Posterior vena cava (tissue), 2 donors: Measurements from ENCODE around the gene RNF7. TPM values are rescaled to one million over a fixed set of nuclear protein-coding genes. Genes with fewer than 3 reads are reported as not detected.
"Not testable (repeated sequence)": the region's sequence is repeated elsewhere in the genome, so short reads cannot be mapped to it uniquely, and the experiment has no call there.

Source experiments
- DNase-seq: peaks from one replicate; pipeline ENCODE4 v3.0.0-alpha.2; 2020; ENCODE audit warnings: low spot score
- intact Hi-C, 2 donors: fragments of 100-400 bp; cut with DNase I; formaldehyde crosslinking; loops; one replicate each; pipeline versions ENCODE4 v1.14.1 to v1.14.2; 2022 to 2023
- total RNA-seq, 2 donors: library from RNA; stranded (reverse); fragmentation: NEBNext Ultra II Directional; extraction: Animal tissue kit (Norgen Biotek cat#: 25700); gene quantifications; one replicate each; pipeline ENCODE4 v1.2.1, GENCODE V29; 2021
- donor health status: DM: yes; HTN: yes; CAD: no.
- donor health status: DM: yes; HTN: yes; CAD: no.

The RNF7 gene
- total RNA-seq, 2 donors from 2014 or later: 62.4 to 73.6 TPM

- DNase-seq: no peak
- intact Hi-C loops: no loop called here
These were observed 9.7 kb upstream of the RNF7 start for GRCh38 chr3:141728355-141728892.

- intact Hi-C loops: no loop called here
- no peak for DNase-seq
These were observed 8.9 kb upstream of the RNF7 start for GRCh38 chr3:141729240-141729639.

- intact Hi-C loops: loop anchor here in 1 of 2 donors (5.0 kb wide), 1 partner anchor 142 kb away; the partner anchor contains the start of gene ATP1B3
- no peak for DNase-seq
These were observed 2.9 kb upstream of the RNF7 start for GRCh38 chr3:141735176-141735575.

GRCh38 chr3:141735770-141736465, 2.2 kb upstream of the RNF7 start:
- intact Hi-C loops: loop anchor here in 1 of 2 donors (5.0 kb wide), 1 partner anchor 141 kb away; the partner anchor contains the start of gene ATP1B3
- DNase-seq: no peak

- DNase-seq: no peak
- intact Hi-C loops: loop anchor here in 1 of 2 donors (5.0 kb wide), 1 partner anchor 140 kb away; the partner anchor contains the start of gene ATP1B3
These were observed 1.0 kb upstream of the RNF7 start for GRCh38 chr3:141737093-141737492.

GRCh38 chr3:141737678-141738021, 448 bp upstream of the RNF7 start:
- intact Hi-C loops: loop anchor here in 1 of 2 donors (5.0 kb wide), 1 partner anchor 140 kb away; the partner anchor contains the start of gene ATP1B3

GRCh38 chr3:141738891-141739363, 829 bp downstream of the RNF7 start:
- intact Hi-C loops: loop anchor here in 1 of 2 donors (5.0 kb wide), 1 partner anchor 138 kb away; the partner anchor contains the start of gene ATP1B3
- DNase-seq: no peak

More at GRCh38 chr3:141737678-141738021, 448 bp upstream of the RNF7 start:
- DNase-seq: no peak

GRCh38 chr3:141739731-141740130, 1.6 kb downstream of the RNF7 start:
- no peak for DNase-seq
- intact Hi-C loops: loop anchor here (5.0 to 10.0 kb wide), 2 partner anchors 138 to 165 kb away; partner anchors contain the start of gene ATP1B3 (in 1 of the 2)

- intact Hi-C loops: loop anchor here in 1 of 2 donors (10.0 kb wide), 1 partner anchor 164 kb away; no protein-coding TSS in a partner anchor
- DNase-seq: no peak
These were observed 2.3 kb downstream of the RNF7 start for GRCh38 chr3:141740349-141740748.

GRCh38 chr3:141743305-141743704, 5.2 kb downstream of the RNF7 start:
- intact Hi-C loops: loop anchor here in 1 of 2 donors (10.0 kb wide), 1 partner anchor 161 kb away; no protein-coding TSS in a partner anchor
- DNase-seq: no peak

GRCh38 chr3:141746962-141747361, 8.9 kb downstream of the RNF7 start:
- intact Hi-C loops: loop anchor here in 1 of 2 donors (10.0 kb wide), 1 partner anchor 158 kb away; no protein-coding TSS in a partner anchor
- DNase-seq: no peak

GRCh38 chr3:141753399-141753798, 15.3 kb downstream of the RNF7 start:
- intact Hi-C loops: no loop called here
- no peak for DNase-seq

GRCh38 chr3:141754032-141754431, 15.9 kb downstream of the RNF7 start:
- intact Hi-C loops: no loop called here
- DNase-seq: no peak

GRCh38 chr3:141762552-141762951, 24.5 kb downstream of the RNF7 start:
- intact Hi-C loops: not testable (repeated sequence)

GRCh38 chr3:141763088-141763750, 25.1 kb downstream of the RNF7 start, which contains the start of gene GRK7:
GRK7 (plus strand) TSS chr3:141763408; CDS start chr3:141778285, 14,877 bp downstream.
- DNase-seq: no peak
- intact Hi-C loops: no loop called here

More at GRCh38 chr3:141762552-141762951, 24.5 kb downstream of the RNF7 start:
- not testable (repeated sequence) for DNase-seq

GRCh38 chr3:141764045-141764444, 25.9 kb downstream of the RNF7 start:
- DNase-seq: no peak
- intact Hi-C loops: no loop called here

- intact Hi-C loops: no loop called here
These were observed 26.4 kb downstream of the RNF7 start for GRCh38 chr3:141764465-141764864.

GRCh38 chr3:141764986-141765385, 26.9 kb downstream of the RNF7 start:
- intact Hi-C loops: no loop called here

More at GRCh38 chr3:141764465-141764864, 26.4 kb downstream of the RNF7 start:
- no peak for DNase-seq

GRCh38 chr3:141767066-141767465, 29.0 kb downstream of the RNF7 start:
- intact Hi-C loops: no loop called here
- no peak for DNase-seq

More at GRCh38 chr3:141764986-141765385, 26.9 kb downstream of the RNF7 start:
- DNase-seq: no peak
